ENCODE results near the gene SON.
"Not testable (repeated sequence)": the region's sequence is repeated elsewhere in the genome, so short reads cannot be mapped to it uniquely, and the experiment has no call there.

Gene SON

DNA sequence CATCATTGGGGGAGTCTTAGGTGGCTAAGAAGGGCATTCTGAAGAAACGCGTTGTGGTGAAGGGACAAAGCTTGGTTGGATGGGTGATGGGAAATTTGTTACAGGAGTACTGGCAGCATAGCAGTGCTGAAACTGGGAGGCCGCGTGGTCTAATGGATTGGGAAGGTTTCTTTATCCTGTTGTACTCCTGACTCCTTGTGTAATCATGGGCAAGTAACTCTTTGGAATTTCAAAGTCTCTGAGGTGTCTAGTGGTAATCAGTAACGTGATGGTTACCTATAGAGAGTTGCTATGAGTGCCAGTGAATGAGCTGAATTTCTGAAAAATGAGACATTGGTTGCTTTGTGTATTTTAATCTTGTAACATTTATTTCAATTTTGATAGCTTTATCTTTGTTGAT lies 27.2 kb downstream of the SON start:
- H3K4me3 ChIP-seq (ENCODE audit: low read depth, low read length): no peak overlapping the region
- no peaks in the 10 kb centered on the region for H3K27me3 ChIP-seq (ENCODE audit: insufficient read depth, low read length)
- no peaks in the 10 kb centered on the region for H3K4me1 ChIP-seq (ENCODE audit: control insufficient read depth, insufficient read depth, low read length, unreplicated experiment)
- peaks cover 25% of the 10 kb centered on the region for H3K79me2 ChIP-seq (ENCODE audit: control insufficient read depth, insufficient read depth, low read length, unreplicated experiment)
- no peak overlapping the region for H3K27ac ChIP-seq (ENCODE audit: low read depth, low read length)
- peaks cover 45% of the 10 kb centered on the region for H3K36me3 ChIP-seq (ENCODE audit: insufficient read depth, low read length)
- no peak overlapping the region for H2AFZ ChIP-seq (ENCODE audit: low read length, unreplicated experiment)

DNA sequence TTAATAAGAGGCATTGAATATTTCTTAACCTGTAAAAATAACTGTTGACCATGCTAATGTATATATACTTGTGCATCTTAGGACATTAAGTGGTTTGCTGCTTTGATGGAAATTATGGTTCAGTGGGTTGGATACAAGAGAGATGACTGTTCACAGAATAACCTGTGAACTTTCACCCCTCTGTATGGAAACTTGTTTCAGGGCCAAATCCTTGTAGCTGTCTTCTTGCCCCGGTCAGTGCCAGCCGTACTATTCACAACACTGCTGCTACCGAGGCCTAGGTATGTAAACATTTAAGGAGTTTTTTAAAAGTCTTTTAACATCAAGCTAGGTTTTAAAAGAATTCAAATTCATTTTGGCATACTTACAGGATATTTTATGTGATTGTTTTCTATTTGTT lies 29.5 kb downstream of the SON start:
- Histone ChIP-seq H3K4me3 (ENCODE audit: low read depth, low read length) (no peak overlapping the region), H3K79me2 (ENCODE audit: control insufficient read depth, insufficient read depth, low read length, unreplicated experiment) (peaks cover 20% of the 10 kb centered on the region), H3K27me3 (ENCODE audit: insufficient read depth, low read length) (no peaks in the 10 kb centered on the region), H3K27ac (ENCODE audit: low read depth, low read length) (no peak overlapping the region), H3K36me3 (ENCODE audit: insufficient read depth, low read length) (peaks cover 41% of the 10 kb centered on the region), H3K4me1 (ENCODE audit: control insufficient read depth, insufficient read depth, low read length, unreplicated experiment) (no peaks in the 10 kb centered on the region), H2AFZ (ENCODE audit: low read length, unreplicated experiment) (no peak overlapping the region)

DNA sequence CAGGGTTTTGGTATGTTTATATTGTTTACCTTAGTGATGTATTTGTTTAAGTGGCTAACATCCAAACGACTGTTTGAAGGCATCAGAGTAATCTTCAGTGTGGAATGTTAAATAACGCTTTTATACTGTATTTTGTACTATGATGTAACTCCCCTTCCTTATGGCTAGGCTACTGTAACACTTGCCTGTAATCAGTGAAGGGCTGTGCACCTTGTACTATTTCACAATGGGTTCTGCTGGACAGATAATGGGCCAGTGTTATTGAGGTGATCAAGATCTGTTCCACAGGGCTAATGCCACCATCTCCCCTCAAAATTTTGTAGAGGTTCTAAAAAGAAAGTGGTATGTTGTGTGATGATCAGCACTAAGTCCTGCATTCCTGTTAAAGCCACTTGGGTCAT lies 33.9 kb downstream of the SON start:
- H2AFZ ChIP-seq (ENCODE audit: low read length, unreplicated experiment); H3K4me3 ChIP-seq (ENCODE audit: low read depth, low read length); H3K79me2 ChIP-seq (ENCODE audit: control insufficient read depth, insufficient read depth, low read length, unreplicated experiment); H3K27me3 ChIP-seq (ENCODE audit: insufficient read depth, low read length); H3K27ac ChIP-seq (ENCODE audit: low read depth, low read length): not testable (repeated sequence)
- Histone ChIP-seq H3K4me1 (ENCODE audit: control insufficient read depth, insufficient read depth, low read length, unreplicated experiment) (peaks cover 12% of the 10 kb centered on the region), H3K36me3 (ENCODE audit: insufficient read depth, low read length) (peaks cover 30% of the 10 kb centered on the region)

DNA sequence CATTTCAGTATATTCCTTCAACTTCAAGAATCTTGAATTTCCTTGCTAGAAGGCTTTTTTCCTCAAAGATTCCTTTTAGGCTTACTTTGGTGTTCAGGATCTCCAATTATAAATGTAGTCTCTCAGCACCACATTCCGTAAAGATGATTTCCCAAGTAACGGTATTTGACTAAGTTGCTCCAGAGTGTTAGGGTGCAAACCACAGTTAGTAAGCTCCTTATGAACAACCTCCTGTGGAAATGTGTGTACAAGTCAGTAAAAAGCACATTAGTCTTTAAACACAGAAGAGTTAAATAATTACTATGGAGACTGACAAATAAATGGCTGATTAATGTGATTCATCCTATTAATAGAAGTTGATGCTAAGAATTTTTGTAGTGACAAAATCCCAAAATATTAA lies 35.4 kb downstream of the SON start:
- peaks cover 7% of the 10 kb centered on the region for H3K79me2 ChIP-seq (ENCODE audit: control insufficient read depth, insufficient read depth, low read length, unreplicated experiment)
- peak overlapping the region; percentile 50 for H3K27ac ChIP-seq (ENCODE audit: low read depth, low read length)
- no peak overlapping the region for H3K4me3 ChIP-seq (ENCODE audit: low read depth, low read length)
- peaks cover 23% of the 10 kb centered on the region for H3K36me3 ChIP-seq (ENCODE audit: insufficient read depth, low read length)
- H2AFZ ChIP-seq (ENCODE audit: low read length, unreplicated experiment): no peak overlapping the region
- H3K4me1 ChIP-seq (ENCODE audit: control insufficient read depth, insufficient read depth, low read length, unreplicated experiment): peaks cover 12% of the 10 kb centered on the region
- H3K27me3 ChIP-seq (ENCODE audit: insufficient read depth, low read length): no peaks in the 10 kb centered on the region

DNA sequence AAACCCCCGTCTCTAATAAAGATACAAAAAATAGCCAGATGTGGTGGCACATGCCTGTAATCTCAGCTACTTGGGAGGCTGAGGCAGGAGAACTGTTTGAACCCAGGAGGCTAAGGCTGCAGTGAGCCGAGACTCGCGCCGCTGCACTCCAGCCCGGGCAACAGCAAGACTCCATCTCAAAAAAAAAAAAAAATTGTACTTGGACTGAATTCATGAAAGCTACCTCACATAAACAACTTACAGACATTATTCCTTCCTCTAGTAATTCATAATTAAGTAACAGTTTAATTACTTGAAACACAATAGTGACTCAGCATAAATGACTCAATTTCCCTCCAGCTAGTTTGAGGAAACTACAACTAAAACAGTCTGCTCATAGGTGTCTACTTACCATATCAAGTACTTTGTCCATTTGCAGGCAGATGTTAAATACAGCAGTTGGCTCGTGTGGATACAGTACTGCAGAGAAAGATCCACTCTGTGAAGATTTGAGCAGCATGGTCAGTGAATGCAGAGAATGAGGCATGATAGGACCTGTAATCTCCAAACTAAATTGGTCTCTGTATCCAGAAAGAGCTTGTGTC lies 36.2 kb downstream of the SON start:
- Histone ChIP-seq H3K4me1 (ENCODE audit: control insufficient read depth, insufficient read depth, low read length, unreplicated experiment) (peaks cover 12% of the 10 kb centered on the region), H3K36me3 (ENCODE audit: insufficient read depth, low read length) (peaks cover 16% of the 10 kb centered on the region), H2AFZ (ENCODE audit: low read length, unreplicated experiment) (no peak overlapping the region), H3K79me2 (ENCODE audit: control insufficient read depth, insufficient read depth, low read length, unreplicated experiment) (peaks cover 7% of the 10 kb centered on the region), H3K27ac (ENCODE audit: low read depth, low read length) (peak overlapping the region; percentile 62), H3K27me3 (ENCODE audit: insufficient read depth, low read length) (no peaks in the 10 kb centered on the region), H3K4me3 (ENCODE audit: low read depth, low read length) (no peak overlapping the region)

DNA sequence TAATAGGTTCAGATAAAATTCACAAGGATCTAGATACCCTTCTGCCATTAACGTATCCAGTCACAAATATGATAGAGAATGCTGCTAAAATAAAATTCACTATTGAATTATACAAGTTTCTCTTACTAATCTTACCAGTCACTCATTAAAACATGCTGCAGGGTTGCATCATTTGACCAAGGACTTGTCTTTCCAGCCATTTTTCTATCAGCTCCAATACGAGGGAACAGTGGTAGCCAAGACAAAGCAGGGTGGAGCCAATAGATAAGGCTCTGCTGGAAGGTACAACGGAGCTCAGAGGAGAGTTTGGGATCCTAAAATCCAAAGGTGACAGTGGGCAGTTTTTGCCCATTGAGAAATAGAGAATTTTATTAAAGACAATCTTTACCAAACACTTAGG lies 41.6 kb downstream of the SON start:
- Histone ChIP-seq H3K27ac (ENCODE audit: low read depth, low read length) (no peak overlapping the region), H3K4me3 (ENCODE audit: low read depth, low read length) (no peak overlapping the region), H3K36me3 (ENCODE audit: insufficient read depth, low read length) (peaks cover 18% of the 10 kb centered on the region), H3K27me3 (ENCODE audit: insufficient read depth, low read length) (no peaks in the 10 kb centered on the region), H3K79me2 (ENCODE audit: control insufficient read depth, insufficient read depth, low read length, unreplicated experiment) (peaks cover 39% of the 10 kb centered on the region), H3K4me1 (ENCODE audit: control insufficient read depth, insufficient read depth, low read length, unreplicated experiment) (peaks cover 19% of the 10 kb centered on the region), H2AFZ (ENCODE audit: low read length, unreplicated experiment) (no peak overlapping the region)

DNA sequence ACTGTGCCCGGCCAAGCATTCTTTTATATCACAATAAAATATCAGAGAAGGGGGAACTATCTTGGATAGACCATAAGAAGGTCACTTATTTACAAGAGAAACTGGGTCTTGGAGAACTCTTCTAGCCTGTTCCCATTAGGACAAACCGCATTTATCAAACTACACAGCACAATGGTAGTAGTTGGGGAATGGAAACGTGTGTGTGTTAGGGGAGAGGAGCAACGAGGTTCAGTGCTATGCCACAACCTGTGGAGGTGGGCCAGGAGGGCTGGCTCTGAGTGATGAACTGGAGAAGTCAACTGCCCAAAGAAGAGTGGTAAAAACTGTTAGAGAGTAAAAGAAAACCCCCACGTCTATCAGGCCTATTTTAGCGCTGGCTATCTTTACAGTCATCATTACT lies 44.1 kb downstream of the SON start:
- H2AFZ ChIP-seq (ENCODE audit: low read length, unreplicated experiment): no peak overlapping the region
- H3K27ac ChIP-seq (ENCODE audit: low read depth, low read length): no peak overlapping the region
- H3K79me2 ChIP-seq (ENCODE audit: control insufficient read depth, insufficient read depth, low read length, unreplicated experiment): peaks cover 39% of the 10 kb centered on the region
- H3K4me3 ChIP-seq (ENCODE audit: low read depth, low read length): peak overlapping the region; percentile 94
- H3K4me1 ChIP-seq (ENCODE audit: control insufficient read depth, insufficient read depth, low read length, unreplicated experiment): peaks cover 23% of the 10 kb centered on the region
- no peaks in the 10 kb centered on the region for H3K27me3 ChIP-seq (ENCODE audit: insufficient read depth, low read length)
- peaks cover 18% of the 10 kb centered on the region for H3K36me3 ChIP-seq (ENCODE audit: insufficient read depth, low read length)

DNA sequence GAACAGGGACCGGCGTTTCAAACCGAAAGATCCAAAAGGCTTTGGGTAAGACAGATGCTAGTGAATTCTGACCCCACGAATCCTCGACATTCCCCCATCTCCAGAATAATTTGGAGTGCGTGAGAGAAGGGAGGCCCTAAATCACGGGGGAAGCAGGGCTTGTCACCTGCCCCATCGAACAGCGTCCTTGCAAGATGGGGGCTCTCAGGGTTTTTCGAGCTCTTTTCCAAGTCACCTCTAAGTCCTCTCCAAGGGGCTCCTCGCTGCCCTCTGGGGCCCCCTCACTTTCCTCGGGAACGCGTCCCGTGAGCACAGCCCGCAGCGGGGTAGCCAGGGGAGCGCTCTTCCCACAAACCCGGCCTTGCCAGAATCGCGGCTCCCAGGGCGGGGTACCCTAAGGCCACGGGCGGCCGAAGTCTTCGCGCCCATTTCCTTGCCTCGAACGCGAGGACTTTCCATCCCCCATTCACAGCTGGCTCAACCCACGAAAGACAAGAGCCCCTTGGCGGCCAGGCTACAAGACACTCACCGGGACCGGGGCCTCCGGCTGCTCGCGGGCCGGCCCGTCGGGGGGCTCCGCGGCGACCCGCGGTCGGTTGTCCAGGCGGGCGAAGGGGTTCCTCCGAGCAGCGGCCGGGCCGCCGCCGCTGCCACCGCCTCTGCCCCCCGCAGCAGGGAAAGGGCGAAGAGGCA lies 45.1 kb downstream of the SON start:
- H3K4me3 ChIP-seq (ENCODE audit: low read depth, low read length): peak overlapping the region; percentile 94

DNA sequence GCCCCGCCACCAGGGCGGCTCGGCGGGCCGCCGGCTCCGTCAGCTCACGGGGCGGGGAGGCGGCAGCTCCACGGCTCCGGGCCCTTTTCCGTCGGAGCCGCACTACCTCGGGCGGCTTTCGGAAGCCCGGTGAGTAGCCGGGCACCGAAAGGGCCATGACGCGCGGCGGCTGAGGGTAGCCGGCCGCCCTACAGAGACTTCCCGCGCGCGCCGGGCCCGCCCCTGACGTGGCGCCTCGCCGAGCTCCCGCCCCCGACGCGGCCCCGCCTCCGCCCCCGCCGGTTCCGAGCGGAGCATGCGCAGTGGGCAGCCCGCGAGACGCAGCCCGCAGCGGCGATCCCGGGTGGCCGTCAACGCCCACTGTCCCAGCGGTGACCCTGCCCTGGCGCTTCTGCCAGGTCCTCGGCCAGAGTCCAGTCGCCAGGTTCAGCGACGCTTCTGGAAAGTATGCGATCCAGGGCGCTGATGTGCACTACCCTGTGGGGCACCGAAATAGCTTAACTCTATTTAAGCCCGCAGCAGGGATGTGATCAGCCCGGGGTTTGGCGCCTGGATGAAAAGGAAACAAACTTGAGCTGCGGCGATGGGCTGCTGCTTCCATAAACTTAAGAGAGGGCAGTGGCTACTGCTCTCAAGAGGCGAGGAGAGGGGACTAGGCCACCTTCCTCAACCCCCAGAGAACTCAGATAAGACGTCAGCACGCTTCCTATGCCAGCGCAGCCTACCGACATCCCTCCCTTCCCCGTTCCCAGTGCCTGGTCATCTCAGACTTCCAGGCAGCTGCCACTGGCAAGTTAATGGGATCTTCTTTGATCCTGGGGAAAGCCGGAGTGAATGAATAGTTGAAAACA lies 45.9 kb downstream of the SON start, which contains the start of gene DONSON:
Gene DONSON (minus strand): TSS at position 200 of the 851 bp plus-strand sequence. CDS start 43 bp downstream, at position 157.
- H3K27ac ChIP-seq (ENCODE audit: low read depth, low read length): peak within 1 kb of the TSS; percentile 84
- H3K79me2 ChIP-seq (ENCODE audit: control insufficient read depth, insufficient read depth, low read length, unreplicated experiment): peaks cover 37% of the 10 kb centered on the region
- peaks cover 18% of the 10 kb centered on the region for H3K36me3 ChIP-seq (ENCODE audit: insufficient read depth, low read length)
- H3K4me3 ChIP-seq (ENCODE audit: low read depth, low read length): peak within 1 kb of the TSS; percentile 94
- peak within 1 kb of the TSS; percentile 92 for H2AFZ ChIP-seq (ENCODE audit: low read length, unreplicated experiment)
- no peaks in the 10 kb centered on the region for H3K27me3 ChIP-seq (ENCODE audit: insufficient read depth, low read length)
- H3K4me1 ChIP-seq (ENCODE audit: control insufficient read depth, insufficient read depth, low read length, unreplicated experiment): peaks cover 23% of the 10 kb centered on the region

More for the DNA sequence above, 45.1 kb downstream of the SON start:
- Histone ChIP-seq H3K4me1 (ENCODE audit: control insufficient read depth, insufficient read depth, low read length, unreplicated experiment) (peaks cover 23% of the 10 kb centered on the region), H3K27ac (ENCODE audit: low read depth, low read length) (peak overlapping the region; percentile 84), H3K36me3 (ENCODE audit: insufficient read depth, low read length) (peaks cover 18% of the 10 kb centered on the region), H3K79me2 (ENCODE audit: control insufficient read depth, insufficient read depth, low read length, unreplicated experiment) (peaks cover 37% of the 10 kb centered on the region), H2AFZ (ENCODE audit: low read length, unreplicated experiment) (peak overlapping the region; percentile 92), H3K27me3 (ENCODE audit: insufficient read depth, low read length) (no peaks in the 10 kb centered on the region)

DNA sequence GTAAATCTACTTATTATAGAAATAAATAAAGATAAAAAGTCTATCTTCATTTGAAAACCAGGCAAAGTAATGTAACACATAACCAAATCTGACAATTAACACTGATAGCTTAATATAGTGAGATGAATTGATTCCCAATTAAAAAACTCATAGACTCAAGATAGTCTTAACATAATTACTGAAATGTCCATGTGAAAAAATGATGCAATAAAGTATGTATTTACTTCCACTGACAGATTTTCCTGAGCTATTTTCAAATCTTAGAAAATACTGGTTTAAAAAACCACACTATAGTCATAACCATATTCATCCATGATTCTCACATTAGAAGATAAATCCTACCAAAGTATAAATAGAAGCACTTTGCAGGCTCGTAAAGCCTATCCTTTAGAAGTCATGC lies 55.2 kb downstream of the SON start:
- no peaks in the 10 kb centered on the region for H3K79me2 ChIP-seq (ENCODE audit: control insufficient read depth, insufficient read depth, low read length, unreplicated experiment)
- H3K27ac ChIP-seq (ENCODE audit: low read depth, low read length): no peak overlapping the region
- peaks cover 14% of the 10 kb centered on the region for H3K36me3 ChIP-seq (ENCODE audit: insufficient read depth, low read length)
- no peak overlapping the region for H2AFZ ChIP-seq (ENCODE audit: low read length, unreplicated experiment)
- no peaks in the 10 kb centered on the region for H3K4me1 ChIP-seq (ENCODE audit: control insufficient read depth, insufficient read depth, low read length, unreplicated experiment)
- H3K4me3 ChIP-seq (ENCODE audit: low read depth, low read length): no peak overlapping the region
- H3K27me3 ChIP-seq (ENCODE audit: insufficient read depth, low read length): no peaks in the 10 kb centered on the region

Data from ACC112 (cell line).